ENCODE measurements around the gene CLCNKA.

CLCNKA gene

DNA sequence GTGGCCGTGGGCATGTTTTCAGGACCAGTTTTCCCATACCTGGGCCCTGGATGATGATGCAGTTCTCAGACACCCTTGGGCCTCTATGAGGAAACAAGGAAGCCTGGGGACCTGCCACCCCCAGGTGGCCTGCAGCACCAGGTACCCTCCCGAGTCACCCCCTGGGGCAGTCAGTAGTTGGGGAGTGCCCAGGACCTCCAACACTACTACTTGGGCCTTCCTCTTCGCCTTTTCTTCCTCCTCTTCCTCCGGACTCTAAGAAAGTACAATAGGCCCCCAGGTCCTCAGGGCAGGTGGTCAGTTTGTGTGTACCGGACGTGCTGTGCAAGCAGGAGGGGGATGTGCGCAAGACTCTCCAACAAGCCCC is 29.7 kb upstream of the CLCNKA start:
- no peak for TF ChIP-seq CTCF (IDR thresholded peaks at IDR 0.05; ENCODE audit: borderline replicate concordance, extremely low read depth, low read length, poor library complexity, severe bottlenecking)
- TF ChIP-seq EZH2 (IDR thresholded peaks at IDR 0.05; ENCODE audit: borderline replicate concordance, low read depth, low read length, severe bottlenecking), result no peak
- H3K79me2 ChIP-seq (ENCODE audit: insufficient read depth, low read length), result no peaks in the 10 kb centered on the region
- H3K9me3 ChIP-seq (ENCODE audit: insufficient read depth, low read length, severe bottlenecking), result no peaks in the 10 kb centered on the region
- H3K4me3 ChIP-seq (ENCODE audit: low read depth in 1 of 2, low read length in 2 of 2), result no peak overlapping the region
- H3K27me3 ChIP-seq (ENCODE audit: insufficient read depth, low read length, poor library complexity), result no peaks in the 10 kb centered on the region
- H3K36me3 ChIP-seq (ENCODE audit: insufficient read depth, low read length), result no peaks in the 10 kb centered on the region
- no peak overlapping the region for H3K9ac ChIP-seq (ENCODE audit: low read depth, low read length)
- no peaks in the 10 kb centered on the region for H3K4me1 ChIP-seq (ENCODE audit: insufficient read depth, low read length)
- no peak for DNase-seq
- H2AFZ ChIP-seq (ENCODE audit: low read depth, low read length), result no peak overlapping the region
- no peak overlapping the region for H3K27ac ChIP-seq (ENCODE audit: low read length)
- no peak overlapping the region for H3K4me2 ChIP-seq (ENCODE audit: insufficient read depth, low read length)
- ATAC-seq (ENCODE audit: insufficient read depth, low read depth), result no peak
- H4K20me1 ChIP-seq (ENCODE audit: insufficient read depth, low read length), result no peaks in the 10 kb centered on the region; the same call in 1 of the 2 replicates

- Histone ChIP-seq H3K4me3 (ENCODE audit: low read depth in 1 of 2, low read length in 2 of 2) (no peak overlapping the region), H3K9ac (ENCODE audit: low read depth, low read length) (no peak overlapping the region), H2AFZ (ENCODE audit: low read depth, low read length) (no peak overlapping the region), H3K4me1 (ENCODE audit: insufficient read depth, low read length) (no peaks in the 10 kb centered on the region), H4K20me1 (ENCODE audit: insufficient read depth, low read length) (no peaks in the 10 kb centered on the region; the same call in 1 of the 2 replicates), H3K9me3 (ENCODE audit: insufficient read depth, low read length, severe bottlenecking) (no peaks in the 10 kb centered on the region), H3K27me3 (ENCODE audit: insufficient read depth, low read length, poor library complexity) (no peaks in the 10 kb centered on the region), H3K36me3 (ENCODE audit: insufficient read depth, low read length) (no peaks in the 10 kb centered on the region), H3K4me2 (ENCODE audit: insufficient read depth, low read length) (no peak overlapping the region), H3K79me2 (ENCODE audit: insufficient read depth, low read length) (no peaks in the 10 kb centered on the region), H3K27ac (ENCODE audit: low read length) (no peak overlapping the region)
- TF ChIP-seq EZH2 (IDR thresholded peaks at IDR 0.05; ENCODE audit: borderline replicate concordance, low read depth, low read length, severe bottlenecking) (no peak), CTCF (IDR thresholded peaks at IDR 0.05; ENCODE audit: borderline replicate concordance, extremely low read depth, low read length, poor library complexity, severe bottlenecking) (no peak)
- DNase-seq, result no peak
- no peak for ATAC-seq (ENCODE audit: insufficient read depth, low read depth)
These were observed 29.0 kb upstream of the CLCNKA start for GRCh38 chr1:15992582-15993500.

GRCh38 chr1:15993666-15994065 is 28.2 kb upstream of the CLCNKA start:
- ATAC-seq (ENCODE audit: insufficient read depth, low read depth) (no peak), DNase-seq (no peak)
- H3K27ac ChIP-seq (ENCODE audit: low read length), result no peak overlapping the region

More at GRCh38 chr1:15993666-15994065, 28.2 kb upstream of the CLCNKA start:
- no peaks in the 10 kb centered on the region for H3K36me3 ChIP-seq (ENCODE audit: insufficient read depth, low read length)
- no peak for TF ChIP-seq CTCF (IDR thresholded peaks at IDR 0.05; ENCODE audit: borderline replicate concordance, extremely low read depth, low read length, poor library complexity, severe bottlenecking)
- no peak for TF ChIP-seq EZH2 (IDR thresholded peaks at IDR 0.05; ENCODE audit: borderline replicate concordance, low read depth, low read length, severe bottlenecking)
- no peak overlapping the region for H3K4me3 ChIP-seq (ENCODE audit: low read depth in 1 of 2, low read length in 2 of 2)
- H3K4me2 ChIP-seq (ENCODE audit: insufficient read depth, low read length), result no peak overlapping the region
- no peak overlapping the region for H2AFZ ChIP-seq (ENCODE audit: low read depth, low read length)
- no peaks in the 10 kb centered on the region for H3K4me1 ChIP-seq (ENCODE audit: insufficient read depth, low read length)
- H3K79me2 ChIP-seq (ENCODE audit: insufficient read depth, low read length), result no peaks in the 10 kb centered on the region
- no peaks in the 10 kb centered on the region for H3K27me3 ChIP-seq (ENCODE audit: insufficient read depth, low read length, poor library complexity)
- H3K9me3 ChIP-seq (ENCODE audit: insufficient read depth, low read length, severe bottlenecking), result no peaks in the 10 kb centered on the region
- no peaks in the 10 kb centered on the region; the same call in 1 of the 2 replicates for H4K20me1 ChIP-seq (ENCODE audit: insufficient read depth, low read length)
- H3K9ac ChIP-seq (ENCODE audit: low read depth, low read length), result no peak overlapping the region
